Upper lobe of left lung (tissue), 6 donors: ENCODE data around the gene PAMR1. TPM values are rescaled to one million over a fixed set of nuclear protein-coding genes. Genes with fewer than 3 reads are reported as not detected.

Source experiments
- ATAC-seq, 2 donors: fragments of 200-7000 bp; cut with Tn5 transposase; one replicate each; pipeline ENCODE4 v1.9.1; 2022; ENCODE audit warnings: mild to moderate bottlenecking in 2 of 2, moderate library complexity in 2 of 2; ENCODE audit not compliant: low FRiP score in 2 of 2
- DNase-seq, 2 donors: peaks; one replicate each; pipeline ENCODE4 v3.0.0-alpha.2; 2019 to 2020
- H3K27ac ChIP-seq, 4 donors: fragments of 200-600 bp; sonication (generic); one replicate each; pipeline ENCODE4 v1.5.1; 2016 to 2019
- H3K27me3 ChIP-seq, 4 donors: fragments of 200-600 bp; sonication (generic); one replicate each; pipeline ENCODE4 v1.5.1; 2017 to 2019
- H3K36me3 ChIP-seq, 4 donors: fragments of 200-600 bp; sonication (generic); one replicate each; pipeline ENCODE4 v1.5.1; 2016 to 2019
- H3K4me1 ChIP-seq, 4 donors: fragments of 200-600 bp; sonication (generic); one replicate each; pipeline ENCODE4 v1.5.1; 2018 to 2019
- H3K4me3 ChIP-seq, 4 donors: fragments of 200-600 bp; sonication (generic); one replicate each; pipeline ENCODE4 v1.5.1; 2017 to 2019; ENCODE audit warnings: mild to moderate bottlenecking in 2 of 4, moderate library complexity in 1 of 4
- H3K9me3 ChIP-seq, 4 donors: fragments of 200-600 bp; sonication (generic); one replicate each; pipeline ENCODE4 v1.5.1; 2018 to 2019
- EP300 ChIP-seq, 4 donors: sonication (generic); formaldehyde crosslinking; IDR thresholded peaks; one replicate each; pipeline ENCODE4 v1.5.1; 2017; ENCODE audit warnings: antibody characterized with exemption in 4 of 4, control low read depth in 2 of 4
- POLR2A ChIP-seq, 4 donors: fragments of 450-650 bp; IDR thresholded peaks; one replicate each; pipeline ENCODE4 v1.5.1; 2016 to 2017; ENCODE audit warnings: antibody characterized with exemption in 4 of 4, mild to moderate bottlenecking in 2 of 4
- POLR2AphosphoS5 ChIP-seq, 2 donors: sonication (generic); formaldehyde crosslinking; IDR thresholded peaks; one replicate each; pipeline ENCODE4 v1.5.1; 2017; ENCODE audit warnings: antibody characterized with exemption in 2 of 2
- WGBS, 2 donors: methylation state at CpG; one replicate each; pipeline ENCODE4 v1.1.5; 2017 to 2018; 5-methylcytosine and 5-hydroxymethylcytosine counted together
- total RNA-seq, 6 donors: library from RNA; depleted of rRNA in 4 of 6; stranded (reverse); fragments of >200 nt in 4 of 6; gene quantifications; one replicate each; pipeline versions ENCODE4 v1.1.0 to v1.2.1, GENCODE V29; 2016 to 2021
- TF ChIP-seq, protein P1 (sequence below), 6 experiments: fragments of 450-650 bp in 4 of 6; fragments of 200-600 bp in 2 of 6; sonication (generic) in 2 of 6; IDR thresholded peaks; one replicate each; pipeline ENCODE4 v1.5.1; 2016 to 2019; ENCODE audit warnings: antibody characterized with exemption in 6 of 6
- donor health status: DM: no; HTN: no; CAD: no; lungs with moderate emphysema.
- donor health status: DM: no; HTN: yes; CAD: no; lungs with severe emphysema.

PAMR1 gene
- total RNA-seq, 6 donors from 2014 or later: 0.30 to 7.2 (median 4.3) TPM; not detected in 1

DNA sequence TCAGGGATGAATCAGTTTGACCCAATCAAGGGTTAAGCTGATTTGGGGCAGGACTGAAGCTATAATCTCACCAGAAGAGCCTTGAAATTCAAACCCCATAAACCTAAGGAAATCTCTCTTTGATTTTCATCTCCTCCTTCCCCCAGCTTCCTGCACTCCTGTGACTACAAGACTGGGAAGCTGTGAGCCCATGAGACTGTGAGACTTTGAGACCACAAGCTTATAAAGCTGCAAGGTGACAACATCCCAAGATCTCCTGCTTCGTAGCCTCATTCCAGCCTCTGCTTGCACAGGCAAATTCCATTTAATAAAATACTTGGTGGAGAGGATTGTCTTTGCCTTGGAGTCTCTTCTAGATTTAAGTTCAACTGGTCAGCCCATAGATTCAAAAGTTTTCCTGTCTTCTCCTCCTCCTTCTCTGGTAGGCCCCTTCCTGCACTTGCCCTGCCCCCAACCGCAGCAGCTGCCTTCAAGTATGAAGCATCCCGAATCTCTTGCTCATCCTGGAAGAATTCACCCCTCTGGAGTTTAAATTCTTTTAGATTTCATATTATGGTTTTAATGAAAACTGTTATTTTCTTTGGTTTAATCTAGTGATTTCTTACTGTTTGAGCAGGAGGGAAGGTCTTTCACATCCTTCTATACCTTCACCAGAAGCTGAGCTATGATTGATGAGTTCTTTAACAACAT lies 42.1 kb downstream of the PAMR1 start:
- Histone ChIP-seq H3K27me3 (no peaks in the 10 kb centered on the region), H3K27ac (no peak overlapping the region), H3K4me3 (no peak overlapping the region), H3K9me3 (peaks cover 0 to 7% (median 3%) of the 10 kb centered on the region in 4 donors), H3K36me3 (no peaks in the 10 kb centered on the region), H3K4me1 (peaks cover 0 to 3% (median 0%) of the 10 kb centered on the region in 4 donors)
- no peak for DNase-seq
- TF ChIP-seq POLR2AphosphoS5 (IDR thresholded peaks at IDR 0.05): no peak
- TF ChIP-seq, protein P1, sequence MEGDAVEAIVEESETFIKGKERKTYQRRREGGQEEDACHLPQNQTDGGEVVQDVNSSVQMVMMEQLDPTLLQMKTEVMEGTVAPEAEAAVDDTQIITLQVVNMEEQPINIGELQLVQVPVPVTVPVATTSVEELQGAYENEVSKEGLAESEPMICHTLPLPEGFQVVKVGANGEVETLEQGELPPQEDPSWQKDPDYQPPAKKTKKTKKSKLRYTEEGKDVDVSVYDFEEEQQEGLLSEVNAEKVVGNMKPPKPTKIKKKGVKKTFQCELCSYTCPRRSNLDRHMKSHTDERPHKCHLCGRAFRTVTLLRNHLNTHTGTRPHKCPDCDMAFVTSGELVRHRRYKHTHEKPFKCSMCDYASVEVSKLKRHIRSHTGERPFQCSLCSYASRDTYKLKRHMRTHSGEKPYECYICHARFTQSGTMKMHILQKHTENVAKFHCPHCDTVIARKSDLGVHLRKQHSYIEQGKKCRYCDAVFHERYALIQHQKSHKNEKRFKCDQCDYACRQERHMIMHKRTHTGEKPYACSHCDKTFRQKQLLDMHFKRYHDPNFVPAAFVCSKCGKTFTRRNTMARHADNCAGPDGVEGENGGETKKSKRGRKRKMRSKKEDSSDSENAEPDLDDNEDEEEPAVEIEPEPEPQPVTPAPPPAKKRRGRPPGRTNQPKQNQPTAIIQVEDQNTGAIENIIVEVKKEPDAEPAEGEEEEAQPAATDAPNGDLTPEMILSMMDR (IDR thresholded peaks at IDR 0.05): no peak
- TF ChIP-seq EP300 (IDR thresholded peaks at IDR 0.05): no peak
- no peak for TF ChIP-seq POLR2A (IDR thresholded peaks at IDR 0.05)
- ATAC-seq: no peak
- 89 to 94% methylated on average over 3 of the region's 3 CpGs for WGBS, 2 donors

DNA sequence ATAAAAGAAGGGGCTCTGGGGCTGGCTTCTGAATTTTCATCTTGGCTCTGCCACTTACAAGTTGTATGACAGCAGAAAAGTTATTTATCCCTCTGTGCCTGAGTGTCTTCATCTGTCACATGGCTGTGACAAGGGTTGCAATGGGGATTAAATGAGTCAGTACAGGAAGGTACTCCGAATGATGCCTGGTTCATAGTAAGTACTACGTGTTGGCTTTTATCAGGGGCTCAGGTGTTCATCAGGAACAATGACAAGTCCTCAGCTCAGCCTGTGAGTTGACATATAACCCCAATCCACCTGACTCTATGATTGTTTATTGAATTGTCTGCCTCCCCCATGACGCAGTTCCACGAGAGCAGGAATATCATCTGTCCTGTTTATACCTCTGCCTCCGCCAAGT lies 45.7 kb downstream of the PAMR1 start:
- H3K4me3 ChIP-seq: no peak overlapping the region
- H3K27me3 ChIP-seq: no peaks in the 10 kb centered on the region
- TF ChIP-seq EP300 (IDR thresholded peaks at IDR 0.05) (no peak), POLR2AphosphoS5 (IDR thresholded peaks at IDR 0.05) (no peak), POLR2A (IDR thresholded peaks at IDR 0.05) (no peak)
- TF ChIP-seq, protein P1 (IDR thresholded peaks at IDR 0.05): no peak
- H3K36me3 ChIP-seq: no peaks in the 10 kb centered on the region
- no peak overlapping the region for H3K27ac ChIP-seq
- peaks cover 0 to 3% (median 0%) of the 10 kb centered on the region in 4 donors for H3K4me1 ChIP-seq
- no peak for DNase-seq
- ATAC-seq: no peak
- WGBS, 2 donors: 88% methylated on average over 5 of the region's 5 CpGs
- H3K9me3 ChIP-seq: peaks cover 0 to 7% (median 3%) of the 10 kb centered on the region in 4 donors

DNA sequence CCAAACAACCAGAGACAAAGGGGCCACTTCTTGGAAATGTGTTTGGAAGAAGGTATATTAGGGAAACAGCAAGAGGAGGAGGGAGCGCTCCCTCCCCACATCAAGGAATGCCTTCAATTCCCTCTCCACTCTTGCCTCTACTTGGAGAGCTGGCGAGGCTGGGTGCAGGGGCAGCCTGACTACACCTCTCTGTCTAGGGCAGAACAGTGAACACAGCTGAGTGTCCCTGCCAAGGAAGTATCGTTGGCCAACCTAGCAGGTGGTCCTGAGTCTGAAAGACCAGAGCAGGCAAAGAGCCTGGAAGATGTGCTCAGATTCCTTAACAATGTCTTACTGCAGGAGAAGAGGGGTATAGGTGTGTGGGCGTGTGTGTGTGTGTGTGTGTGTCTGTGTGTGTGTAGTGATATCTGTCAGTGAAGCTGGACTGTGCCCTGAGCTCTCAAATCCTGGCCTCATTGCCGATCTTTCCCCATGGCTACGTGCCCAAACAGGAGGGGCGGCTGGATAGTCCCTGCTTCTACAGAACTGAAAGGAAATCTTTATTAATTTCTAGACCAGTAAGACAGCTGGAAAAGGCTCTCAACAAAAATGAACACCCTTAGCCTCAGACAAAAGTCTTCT lies 46.8 kb downstream of the PAMR1 start:
- 47 to 50% methylated on average over 7 of the region's 7 CpGs for WGBS, 2 donors
- Histone ChIP-seq H3K4me3 (no peak overlapping the region), H3K27ac (no peak overlapping the region), H3K27me3 (no peaks in the 10 kb centered on the region), H3K9me3 (peaks cover 0 to 7% (median 3%) of the 10 kb centered on the region in 4 donors), H3K36me3 (no peaks in the 10 kb centered on the region), H3K4me1 (peaks cover 0 to 3% (median 0%) of the 10 kb centered on the region in 4 donors)
- ATAC-seq: no peak
- TF ChIP-seq EP300 (IDR thresholded peaks at IDR 0.05) (no peak), POLR2A (IDR thresholded peaks at IDR 0.05) (no peak), POLR2AphosphoS5 (IDR thresholded peaks at IDR 0.05) (no peak)
- TF ChIP-seq, protein P1 (IDR thresholded peaks at IDR 0.05): no peak
- DNase-seq: no peak

DNA sequence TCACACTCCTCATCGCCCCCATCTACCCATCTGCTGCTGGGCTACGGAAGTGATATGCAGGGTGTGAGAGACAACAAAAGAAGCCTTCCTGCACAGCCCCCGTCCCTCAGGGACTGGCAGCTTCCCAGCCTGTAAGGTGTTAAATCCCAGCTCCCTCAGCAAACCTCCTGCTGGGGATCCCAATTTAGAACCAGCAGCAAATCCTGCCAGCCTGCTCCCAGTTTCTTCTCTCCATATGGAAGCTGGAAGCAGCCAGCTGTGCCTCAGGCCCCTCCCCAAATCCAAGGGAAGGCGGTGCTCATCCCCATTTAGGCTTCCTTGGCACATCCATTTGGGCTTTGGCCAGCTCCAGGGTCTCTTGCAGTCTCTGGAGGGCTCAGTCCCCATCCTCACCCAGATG lies 47.5 kb downstream of the PAMR1 start:
- Histone ChIP-seq H3K36me3 (no peaks in the 10 kb centered on the region), H3K27me3 (no peaks in the 10 kb centered on the region), H3K9me3 (peaks cover 0 to 3% (median 1%) of the 10 kb centered on the region in 4 donors), H3K27ac (no peak overlapping the region), H3K4me3 (no peak overlapping the region), H3K4me1 (peaks cover 0 to 3% (median 0%) of the 10 kb centered on the region in 4 donors)
- DNase-seq (no peak), ATAC-seq (no peak)
- WGBS, 2 donors: 47 to 68% methylated on average over 3 to 4 of the region's 4 CpGs
- TF ChIP-seq, protein P1 (IDR thresholded peaks at IDR 0.05): no peak
- TF ChIP-seq POLR2AphosphoS5 (IDR thresholded peaks at IDR 0.05) (no peak), POLR2A (IDR thresholded peaks at IDR 0.05) (no peak), EP300 (IDR thresholded peaks at IDR 0.05) (no peak)
